ENCODE measurements around the gene C3.
A peak's percentile ranks its signal among the peaks of the same experiment; 100 is the strongest.
"Not testable (repeated sequence)": the region's sequence is repeated elsewhere in the genome, so short reads cannot be mapped to it uniquely, and the experiment has no call there.

C3 gene

GRCh38 chr19:6686628-6686975, 33.8 kb downstream of the C3 start:
- DNase-seq = no peak

- DNase-seq = peak; percentile 43
Observed at GRCh38 chr19:6685962-6686627, 34.4 kb downstream of the C3 start.

- DNase-seq = no peak
Observed at GRCh38 chr19:6685482-6685881, 35.0 kb downstream of the C3 start.

- no peak for DNase-seq
Observed at GRCh38 chr19:6683971-6684370, 36.5 kb downstream of the C3 start.

- DNase-seq = no peak
Observed at GRCh38 chr19:6682607-6683128, 37.8 kb downstream of the C3 start.

GRCh38 chr19:6680141-6680540, 40.3 kb downstream of the C3 start:
- DNase-seq = peak; percentile 70

- DNase-seq = no peak
Observed at GRCh38 chr19:6679139-6679538, 41.3 kb downstream of the C3 start.

- peak; percentile 86 for DNase-seq
Observed at GRCh38 chr19:6678690-6679109, 41.8 kb downstream of the C3 start.

- peak; percentile 55 for DNase-seq
Observed at GRCh38 chr19:6677883-6678689, 42.4 kb downstream of the C3 start.

- DNase-seq = no peak
Observed at GRCh38 chr19:6677495-6677882, 43.0 kb downstream of the C3 start.

GRCh38 chr19:6676288-6676687, 44.2 kb downstream of the C3 start:
- no peak for DNase-seq

- peak; percentile 79 for DNase-seq
Observed at GRCh38 chr19:6674868-6675305, 45.6 kb downstream of the C3 start.

- DNase-seq = not testable (repeated sequence)
Observed at GRCh38 chr19:6674408-6674807, 46.0 kb downstream of the C3 start.

- DNase-seq = no peak
Observed at GRCh38 chr19:6672693-6673290, 47.7 kb downstream of the C3 start.

GRCh38 chr19:6671960-6672359, 48.5 kb downstream of the C3 start:
- no peak for DNase-seq

GRCh38 chr19:6668691-6669090, 51.8 kb downstream of the C3 start:
- no peak for DNase-seq

- peak; percentile 44 for DNase-seq
Observed at GRCh38 chr19:6667114-6667627, 53.3 kb downstream of the C3 start.

GRCh38 chr19:6664916-6665315, 55.5 kb downstream of the C3 start:
- no peak for DNase-seq

GRCh38 chr19:6663236-6664201, 56.9 kb downstream of the C3 start:
- DNase-seq = peak; percentile 89

- no peak for DNase-seq
Observed at GRCh38 chr19:6662702-6663101, 57.7 kb downstream of the C3 start.

GRCh38 chr19:6661509-6662244, 58.8 kb downstream of the C3 start:
- peak; percentile 92 for DNase-seq

GRCh38 chr19:6660930-6661329, 59.5 kb downstream of the C3 start:
- no peak for DNase-seq
